Suprapubic skin (tissue), 4 donors: Measurements from ENCODE around the gene TBC1D17. TPM values are rescaled to one million over a fixed set of nuclear protein-coding genes. Genes with fewer than 3 reads are reported as not detected.

ENCODE experiments used
- DNase-seq, 2 donors: peaks; one replicate each; pipeline ENCODE4 v3.0.0-alpha.2; 2019; ENCODE audit warnings: low spot score in 2 of 2
- H3K27ac ChIP-seq: fragments of 200-600 bp; sonication (generic); one replicate; pipeline ENCODE4 v1.5.1; 2019
- H3K27me3 ChIP-seq: fragments of 200-600 bp; sonication (generic); one replicate; pipeline ENCODE4 v1.5.1; 2019
- H3K36me3 ChIP-seq: fragments of 200-600 bp; sonication (generic); one replicate; pipeline ENCODE4 v1.5.1; 2019
- H3K4me1 ChIP-seq: fragments of 200-600 bp; sonication (generic); one replicate; pipeline ENCODE4 v1.5.1; 2019
- H3K4me3 ChIP-seq: fragments of 200-600 bp; sonication (generic); one replicate; pipeline ENCODE4 v1.5.1; 2019; ENCODE audit warnings: mild to moderate bottlenecking
- H3K9me3 ChIP-seq: fragments of 200-600 bp; sonication (generic); one replicate; pipeline ENCODE4 v1.5.1; 2019
- EP300 ChIP-seq: sonication (generic); formaldehyde crosslinking; IDR thresholded peaks from one replicate; pipeline ENCODE4 v1.6.1; 2017; ENCODE audit warnings: antibody characterized with exemption
- POLR2A ChIP-seq, 2 donors: fragments of 450-650 bp; IDR thresholded peaks; one replicate each; pipeline ENCODE4 v1.6.1; 2017; ENCODE audit warnings: antibody characterized with exemption in 2 of 2, mild to moderate bottlenecking in 2 of 2, moderate library complexity in 2 of 2
- POLR2AphosphoS5 ChIP-seq, 3 donors: sonication (generic); formaldehyde crosslinking; IDR thresholded peaks; one replicate each; pipeline ENCODE4 v1.6.1; 2017; ENCODE audit warnings: antibody characterized with exemption in 3 of 3
- WGBS: methylation state at CpG from one replicate; pipeline ENCODE4 v1.1.5; 2018; 5-methylcytosine and 5-hydroxymethylcytosine counted together
- total RNA-seq, 4 donors: library from RNA; depleted of rRNA; stranded (reverse); fragments of >200 nt; gene quantifications; one replicate each; pipeline ENCODE4 v1.1.0, GENCODE V29; 2016
- TF ChIP-seq, protein P1 (sequence below), 2 donors: fragments of 200-600 bp in 1 of 2; fragments of 450-650 bp in 1 of 2; sonication (generic) in 1 of 2; IDR thresholded peaks; one replicate each; pipeline ENCODE4 v1.5.1; 2016 to 2019; ENCODE audit warnings: antibody characterized with exemption in 2 of 2, mild to moderate bottlenecking in 1 of 2, moderate library complexity in 1 of 2

The TBC1D17 gene
- total RNA-seq, 4 donors from 2014 or later: 40.5 to 93.4 (median 59.4) TPM

DNA sequence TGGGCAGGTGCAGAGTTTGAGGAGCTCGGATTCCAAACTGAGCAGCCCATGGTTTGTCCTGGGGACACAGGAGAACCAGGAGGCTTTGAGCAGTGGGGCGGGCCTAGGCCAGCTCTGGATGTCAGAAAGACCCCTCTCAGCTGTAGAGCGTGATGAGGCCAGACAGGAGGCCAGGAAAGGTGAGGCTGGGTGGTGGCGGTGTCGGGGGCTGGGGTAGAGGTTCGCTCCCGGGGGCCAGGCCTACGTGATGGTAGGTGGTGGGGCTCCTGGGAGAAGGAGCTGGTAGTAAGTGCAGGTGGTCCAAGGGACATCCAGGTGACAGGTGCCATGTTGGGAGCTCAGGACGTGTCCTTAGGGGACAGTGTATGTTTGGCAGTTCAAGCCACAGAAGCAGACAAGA, 40.1 kb upstream of the TBC1D17 start:
- Histone ChIP-seq H3K4me3 (no peak overlapping the region), H3K4me1 (no peaks in the 10 kb centered on the region), H3K27ac (no peak overlapping the region), H3K9me3 (no peaks in the 10 kb centered on the region), H3K36me3 (peaks cover 61% of the 10 kb centered on the region), H3K27me3 (no peaks in the 10 kb centered on the region)
- WGBS: 87% methylated on average over 6 of the region's 9 CpGs
- DNase-seq: no peak
- TF ChIP-seq POLR2A (IDR thresholded peaks at IDR 0.05) (no peak), EP300 (no peak), POLR2AphosphoS5 (IDR thresholded peaks at IDR 0.05) (no peak)
- TF ChIP-seq, protein P1, sequence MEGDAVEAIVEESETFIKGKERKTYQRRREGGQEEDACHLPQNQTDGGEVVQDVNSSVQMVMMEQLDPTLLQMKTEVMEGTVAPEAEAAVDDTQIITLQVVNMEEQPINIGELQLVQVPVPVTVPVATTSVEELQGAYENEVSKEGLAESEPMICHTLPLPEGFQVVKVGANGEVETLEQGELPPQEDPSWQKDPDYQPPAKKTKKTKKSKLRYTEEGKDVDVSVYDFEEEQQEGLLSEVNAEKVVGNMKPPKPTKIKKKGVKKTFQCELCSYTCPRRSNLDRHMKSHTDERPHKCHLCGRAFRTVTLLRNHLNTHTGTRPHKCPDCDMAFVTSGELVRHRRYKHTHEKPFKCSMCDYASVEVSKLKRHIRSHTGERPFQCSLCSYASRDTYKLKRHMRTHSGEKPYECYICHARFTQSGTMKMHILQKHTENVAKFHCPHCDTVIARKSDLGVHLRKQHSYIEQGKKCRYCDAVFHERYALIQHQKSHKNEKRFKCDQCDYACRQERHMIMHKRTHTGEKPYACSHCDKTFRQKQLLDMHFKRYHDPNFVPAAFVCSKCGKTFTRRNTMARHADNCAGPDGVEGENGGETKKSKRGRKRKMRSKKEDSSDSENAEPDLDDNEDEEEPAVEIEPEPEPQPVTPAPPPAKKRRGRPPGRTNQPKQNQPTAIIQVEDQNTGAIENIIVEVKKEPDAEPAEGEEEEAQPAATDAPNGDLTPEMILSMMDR (IDR thresholded peaks at IDR 0.05): no peak

DNA sequence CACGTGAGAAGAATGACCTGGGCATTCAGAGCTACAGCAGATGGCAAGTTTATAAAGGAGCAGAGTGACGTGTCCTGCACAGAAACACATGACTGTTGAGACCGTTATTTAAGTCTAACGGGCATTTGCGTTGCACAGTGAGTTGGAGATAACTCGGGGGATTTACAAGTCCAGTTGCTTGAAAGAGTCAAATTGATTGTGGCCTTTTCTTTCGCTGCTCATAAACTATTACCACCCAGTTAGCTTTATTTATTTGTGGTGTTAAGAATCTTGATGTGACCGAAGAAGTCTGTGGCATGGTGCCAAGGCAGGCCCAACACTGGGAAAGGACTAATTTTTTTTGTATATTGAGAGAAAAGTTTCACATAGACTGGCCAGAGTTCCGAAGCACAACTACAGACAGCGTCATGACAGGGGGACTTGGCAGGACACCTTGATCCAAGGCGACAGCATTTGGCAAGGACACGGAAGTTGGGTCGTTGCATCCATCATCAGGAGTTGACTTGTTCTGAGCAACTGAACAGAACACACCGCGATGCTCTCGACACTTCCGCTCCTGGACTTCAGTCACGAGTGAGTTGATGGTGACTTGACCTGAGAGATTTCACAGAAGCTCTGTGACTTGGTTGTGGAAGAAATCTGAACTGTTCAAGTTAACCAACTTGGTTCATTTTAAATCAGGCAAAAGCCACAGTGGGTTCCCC, 38.5 kb upstream of the TBC1D17 start:
- WGBS: 96% methylated on average over 18 of the region's 18 CpGs
- no peak for DNase-seq
- no peak for TF ChIP-seq POLR2A (IDR thresholded peaks at IDR 0.05)
- no peak for TF ChIP-seq POLR2AphosphoS5 (IDR thresholded peaks at IDR 0.05)
- Histone ChIP-seq H3K4me1 (no peaks in the 10 kb centered on the region), H3K27ac (no peak overlapping the region), H3K36me3 (peaks cover 45% of the 10 kb centered on the region), H3K4me3 (no peak overlapping the region), H3K9me3 (no peaks in the 10 kb centered on the region), H3K27me3 (no peaks in the 10 kb centered on the region)

DNA sequence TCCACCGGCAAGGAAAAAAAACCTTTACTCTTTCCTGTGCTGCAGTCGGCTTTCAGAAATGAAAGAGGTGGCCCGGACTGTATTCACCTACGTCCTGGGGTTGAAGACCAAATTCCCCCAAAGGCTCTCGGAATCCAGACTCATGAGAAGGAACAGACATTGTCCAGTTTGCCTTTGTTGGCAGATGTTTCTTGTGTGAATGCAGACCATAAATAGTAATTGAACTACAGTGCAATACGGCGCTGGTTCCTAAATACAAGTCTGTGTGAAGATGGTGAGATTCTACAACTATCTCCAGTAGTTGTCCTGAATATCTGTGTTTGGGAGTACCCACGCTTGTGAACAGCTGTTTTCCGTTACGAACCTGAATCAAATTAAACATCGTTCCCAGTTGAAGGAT, 37.8 kb upstream of the TBC1D17 start:
- no peaks in the 10 kb centered on the region for H3K9me3 ChIP-seq
- 88% methylated on average over 11 of the region's 11 CpGs for WGBS
- no peak overlapping the region for H3K27ac ChIP-seq
- H3K27me3 ChIP-seq: no peaks in the 10 kb centered on the region
- peaks cover 38% of the 10 kb centered on the region for H3K36me3 ChIP-seq
- TF ChIP-seq POLR2A (IDR thresholded peaks at IDR 0.05): no peak
- no peak for TF ChIP-seq POLR2AphosphoS5 (IDR thresholded peaks at IDR 0.05)
- TF ChIP-seq, protein P1 (IDR thresholded peaks at IDR 0.05): no peak
- no peak for TF ChIP-seq EP300
- no peak for DNase-seq
- no peak overlapping the region for H3K4me3 ChIP-seq
- no peaks in the 10 kb centered on the region for H3K4me1 ChIP-seq

DNA sequence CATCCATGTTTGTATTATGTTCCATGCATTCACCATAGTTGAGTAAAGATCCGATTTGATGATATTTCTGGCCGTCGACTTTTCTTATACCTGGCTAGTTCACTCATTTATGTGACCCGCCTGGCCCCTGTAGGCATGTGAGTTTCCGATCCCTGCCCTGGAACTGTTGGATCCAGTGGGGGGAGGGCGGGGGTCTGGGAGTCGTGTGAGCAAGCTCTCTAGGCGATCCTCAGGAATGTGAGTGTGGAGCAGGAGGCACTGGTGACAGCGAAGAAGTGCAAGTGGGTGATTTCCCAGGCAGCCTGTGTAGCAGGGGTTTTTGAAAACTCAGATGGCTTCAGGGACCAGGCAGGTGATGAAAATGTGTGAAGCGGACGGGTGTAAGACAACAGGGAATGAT, 37.2 kb upstream of the TBC1D17 start:
- no peaks in the 10 kb centered on the region for H3K27me3 ChIP-seq
- H3K4me3 ChIP-seq: no peak overlapping the region
- peaks cover 32% of the 10 kb centered on the region for H3K36me3 ChIP-seq
- H3K4me1 ChIP-seq: no peaks in the 10 kb centered on the region
- no peak overlapping the region for H3K27ac ChIP-seq
- H3K9me3 ChIP-seq: no peaks in the 10 kb centered on the region
- TF ChIP-seq POLR2AphosphoS5 (IDR thresholded peaks at IDR 0.05): no peak
- no peak for TF ChIP-seq EP300
- TF ChIP-seq POLR2A (IDR thresholded peaks at IDR 0.05): no peak
- TF ChIP-seq, protein P1 (IDR thresholded peaks at IDR 0.05): no peak
- 88% methylated on average over 11 of the region's 11 CpGs for WGBS
- no peak for DNase-seq

DNA sequence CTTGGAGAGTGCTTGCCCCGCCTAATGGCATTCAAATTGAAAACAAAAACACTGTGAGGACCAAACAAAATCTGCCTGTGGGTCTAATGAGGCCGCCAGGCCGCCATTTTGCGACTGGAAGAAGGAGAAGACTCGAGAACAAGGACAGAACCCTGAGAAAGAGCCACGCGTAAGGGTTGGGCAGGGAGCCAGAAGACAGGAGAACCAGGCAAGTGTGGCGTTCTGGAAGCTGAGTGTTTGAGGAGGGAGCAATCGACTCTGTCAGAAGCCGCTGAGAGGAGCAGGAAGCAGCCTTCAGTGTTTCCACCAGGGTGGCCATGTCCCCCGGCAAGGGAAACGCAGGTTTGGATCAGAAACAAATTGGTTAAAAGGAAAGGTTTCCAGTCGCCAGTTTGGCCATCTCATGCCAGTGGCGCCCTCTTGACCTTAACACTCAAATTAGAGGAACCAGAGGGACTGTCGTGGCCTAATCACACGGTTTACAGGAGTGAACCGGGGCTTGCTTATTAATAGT, 36.7 kb upstream of the TBC1D17 start:
- Histone ChIP-seq H3K27ac (no peak overlapping the region), H3K4me1 (no peaks in the 10 kb centered on the region), H3K27me3 (no peaks in the 10 kb centered on the region), H3K9me3 (no peaks in the 10 kb centered on the region), H3K4me3 (no peak overlapping the region), H3K36me3 (peaks cover 27% of the 10 kb centered on the region)
- WGBS: 89% methylated on average over 17 of the region's 17 CpGs
- DNase-seq: no peak
- TF ChIP-seq POLR2AphosphoS5 (IDR thresholded peaks at IDR 0.05) (no peak), EP300 (no peak), POLR2A (IDR thresholded peaks at IDR 0.05) (no peak)
- TF ChIP-seq, protein P1 (IDR thresholded peaks at IDR 0.05): no peak
